Right cardiac atrium (tissue), 5 donors: ENCODE data around the gene ERCC1. TPM values are rescaled to one million over a fixed set of nuclear protein-coding genes. Genes with fewer than 3 reads are reported as not detected.

ENCODE experiments used
- ATAC-seq, 2 donors: fragments of 200-7000 bp; cut with Tn5 transposase; one replicate each; pipeline versions ENCODE4 v1.8.0 to v1.9.1; 2020; ENCODE audit warnings: moderate library complexity in 2 of 2, mild to moderate bottlenecking in 1 of 2
- DNase-seq, 3 donors: peaks; one replicate each; pipeline ENCODE4 v3.0.0-alpha.2; 2020
- H3K27ac ChIP-seq: one replicate; pipeline ENCODE4 v1.5.1; 2013; ENCODE audit warnings: mild to moderate bottlenecking, low read length, control low read depth, moderate library complexity
- H3K27me3 ChIP-seq: one replicate; pipeline ENCODE4 v1.6.1; 2013; ENCODE audit not compliant: control insufficient read depth, insufficient read depth
- H3K4me1 ChIP-seq: one replicate; pipeline ENCODE4 v1.6.1; 2013; ENCODE audit warnings: low read length; ENCODE audit not compliant: control insufficient read depth, insufficient read depth
- H3K4me3 ChIP-seq: one replicate; pipeline ENCODE4 v1.5.1; 2013; ENCODE audit warnings: low read length, control low read depth
- H3K9me3 ChIP-seq: one replicate; pipeline ENCODE4 v1.6.1; 2013; ENCODE audit warnings: low read length; ENCODE audit not compliant: control insufficient read depth
- WGBS: extraction: QIAGEN DNeasy Blood & Tissue Kit; methylation state at CpG from one replicate; pipeline ENCODE4 v1.1.7; 2013; 5-methylcytosine and 5-hydroxymethylcytosine counted together
- intact Hi-C, 4 donors: fragments of 100-400 bp; cut with DNase I; formaldehyde crosslinking; loops; one replicate each; pipeline versions ENCODE4 v1.11.0 to v1.14.0; 2022 to 2023
- polyA plus RNA-seq: library from polyadenylated mRNA; stranded (reverse); fragments of 200-250 nt; gene quantifications from one replicate; pipeline ENCODE4 v1.2.3, GENCODE V29; 2013
- total RNA-seq, 4 donors: library from RNA; stranded (reverse); fragmentation: NEBNext Ultra II Directional; extraction: Animal tissue kit (Norgen Biotek cat#: 25700); gene quantifications; one replicate each; pipeline ENCODE4 v1.2.1, GENCODE V29; 2021
- donor health status: healthy with polysubstance abuse.
- donor health status: DM: no; HTN: yes; CAD: no.
- donor health status: DM: no; HTN: no; CAD: no.
- donor health status: DM: no; HTN: yes; CAD: no; lungs with severe emphysema.
- donor health status: DM: yes; HTN: yes; CAD: no.

Gene ERCC1
- total and polyA plus RNA-seq, 5 donors, result 133 to 143 (median 139) TPM

DNA sequence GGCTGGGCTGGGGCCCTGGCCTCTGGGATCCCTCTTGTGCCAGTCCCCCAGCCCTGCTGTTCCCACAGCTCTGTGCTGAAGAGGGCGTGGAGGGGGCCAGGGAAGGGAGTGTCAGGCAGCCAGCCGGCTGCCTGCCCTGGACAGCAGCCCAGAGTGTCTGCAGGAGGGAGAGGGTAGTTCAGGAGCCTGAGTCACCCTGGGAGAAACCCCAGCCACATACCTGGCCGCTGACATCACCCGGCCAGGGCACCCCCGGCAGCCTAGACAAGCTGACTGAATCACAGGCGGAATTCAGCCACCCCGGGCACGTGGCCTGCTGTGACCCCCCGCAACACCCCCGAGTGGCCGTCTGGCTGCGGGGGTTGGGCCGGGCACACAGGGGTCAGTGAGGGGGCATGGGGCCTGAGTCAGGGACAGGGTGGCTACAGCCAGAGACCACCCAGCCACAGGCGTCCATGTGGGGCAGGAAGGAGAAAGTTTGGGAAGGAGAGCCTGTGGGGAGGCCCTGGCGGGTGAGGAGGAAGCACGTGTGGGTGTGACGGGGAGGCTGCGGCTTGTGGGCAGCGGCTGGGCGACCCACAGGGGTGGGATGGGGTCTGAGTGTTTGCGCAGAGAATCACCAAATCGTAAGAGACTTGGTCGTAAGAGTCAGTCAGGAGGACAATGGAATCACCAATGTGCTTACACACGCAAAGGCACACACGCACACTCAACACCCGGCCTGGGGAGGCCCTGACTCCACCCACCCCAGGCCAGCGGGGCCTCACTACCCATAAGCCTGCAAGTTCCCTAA lies 32.2 kb upstream of the ERCC1 start:
- WGBS, result 12% methylated on average over 27 of the region's 27 CpGs
- H3K4me3 ChIP-seq, result no peak overlapping the region
- H3K27ac ChIP-seq, result peak overlapping the region; percentile 65

DNA sequence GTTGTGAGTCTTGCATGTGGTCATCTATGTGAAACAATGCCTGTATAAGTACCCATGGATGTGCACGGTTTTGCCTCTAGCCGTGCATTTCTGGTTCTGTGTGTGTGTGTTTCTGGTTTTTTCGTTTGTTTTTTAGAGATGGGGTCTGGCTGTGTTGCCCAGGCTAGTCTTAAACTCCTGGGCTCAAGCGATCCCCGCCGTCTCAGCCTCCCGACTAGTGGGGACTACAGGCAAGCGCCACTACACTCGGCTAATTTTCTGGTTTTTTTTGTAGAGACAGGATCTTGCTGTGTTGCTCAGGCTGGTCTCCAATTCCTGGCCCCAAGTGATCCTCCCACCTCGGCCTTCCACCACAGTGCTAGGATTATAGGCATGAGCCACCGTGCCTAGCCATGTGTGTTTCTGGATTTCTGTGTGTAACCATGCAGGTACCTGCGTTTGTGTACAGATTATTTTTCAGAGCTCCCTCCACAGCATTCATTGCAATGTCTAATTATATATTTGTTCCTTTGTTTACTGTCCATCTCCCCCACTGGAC lies 28.2 kb upstream of the ERCC1 start:
- intact Hi-C loops, result loop anchor here in 1 of 4 donors (2.0 kb wide), 1 partner anchor 15 kb away; the partner anchor contains the start of gene FOSB
- Histone ChIP-seq H3K27me3 (no peaks in the 10 kb centered on the region), H3K27ac (peak overlapping the region; percentile 38), H3K4me1 (no peaks in the 10 kb centered on the region), H3K4me3 (no peak overlapping the region), H3K9me3 (no peaks in the 10 kb centered on the region)
- 78% methylated on average over 12 of the region's 12 CpGs for WGBS
- ATAC-seq (no peak), DNase-seq (peak in 2 of 3 donors; percentile 19 to 37)

More for the DNA sequence above, 32.2 kb upstream of the ERCC1 start:
- DNase-seq (peak; percentile 93 to 94 (median 93)), ATAC-seq (peak; percentile 90 to 93)
- H3K27me3 ChIP-seq, result no peaks in the 10 kb centered on the region
- H3K4me1 ChIP-seq, result no peaks in the 10 kb centered on the region
- intact Hi-C loops, result no loop called here
- no peaks in the 10 kb centered on the region for H3K9me3 ChIP-seq

DNA sequence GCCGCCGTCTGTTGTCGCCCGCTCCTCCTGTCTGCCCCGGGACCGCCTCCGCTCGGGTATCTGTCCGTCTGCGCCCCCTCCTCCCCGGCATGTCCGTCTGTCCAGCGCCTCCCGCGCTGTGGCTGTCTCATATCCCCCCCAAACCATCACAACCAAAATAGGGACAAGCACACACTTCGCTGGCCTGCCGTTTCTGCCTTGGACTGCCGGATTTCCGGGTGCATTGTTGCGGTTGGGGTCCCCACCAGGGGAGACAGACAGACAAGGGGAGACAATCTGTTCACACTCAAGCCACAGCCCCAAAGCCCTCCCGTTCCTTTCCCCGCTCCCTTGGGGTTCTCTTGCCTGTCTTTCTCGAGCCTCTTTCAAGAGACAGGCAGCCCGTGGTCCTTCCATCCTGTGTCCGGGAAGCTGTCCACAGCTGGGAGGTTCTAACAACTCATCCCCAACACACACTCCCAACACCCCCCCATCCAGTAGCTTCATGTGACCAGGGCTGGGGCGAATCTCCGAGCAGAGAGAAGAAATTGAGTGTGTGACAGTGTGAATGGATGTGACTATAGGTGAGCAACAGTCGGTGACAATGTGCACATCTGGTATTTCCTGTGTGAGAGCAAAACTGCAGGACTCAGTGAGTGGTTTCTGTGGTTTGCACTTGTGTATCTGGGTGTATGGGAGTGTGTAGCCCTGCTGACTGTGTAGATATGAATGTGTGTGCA lies 27.6 kb upstream of the ERCC1 start:
- WGBS, result 3% methylated on average over 28 of the region's 28 CpGs
- intact Hi-C loops, result loop anchor here in 1 of 4 donors (2.0 kb wide), 1 partner anchor 16 kb away; the partner anchor contains the start of gene FOSB
- Histone ChIP-seq H3K4me1 (no peaks in the 10 kb centered on the region), H3K27me3 (no peaks in the 10 kb centered on the region), H3K9me3 (no peaks in the 10 kb centered on the region), H3K4me3 (peak overlapping the region; percentile 67), H3K27ac (peak overlapping the region; percentile 38)
- ATAC-seq, result peak; percentile 7 to 19
- peak in 1 of 3 donors; percentile 70 for DNase-seq

DNA sequence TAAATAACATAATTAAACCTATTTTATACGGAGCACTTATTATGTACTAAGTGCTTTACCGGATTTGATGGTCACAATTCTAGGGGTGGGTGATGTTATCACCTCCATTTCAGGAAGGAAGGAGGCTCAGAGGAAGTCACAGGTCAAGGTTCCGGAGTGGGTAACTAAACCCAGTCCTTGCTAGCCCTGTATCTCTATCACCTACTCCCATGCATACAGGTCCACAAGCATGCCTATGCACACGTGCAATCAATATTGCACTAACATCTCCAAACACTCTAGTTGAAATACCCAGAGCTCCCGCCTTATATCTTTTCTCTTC lies 26.3 kb upstream of the ERCC1 start:
- no peaks in the 10 kb centered on the region for H3K9me3 ChIP-seq
- 34% methylated on average over 5 of the region's 5 CpGs for WGBS
- intact Hi-C loops, result loop anchor here in 1 of 4 donors (2.0 kb wide), 1 partner anchor 17 kb away; the partner anchor contains the start of gene FOSB
- H3K27ac ChIP-seq, result peak overlapping the region; percentile 25
- peak overlapping the region; percentile 67 for H3K4me3 ChIP-seq
- no peak for DNase-seq
- H3K27me3 ChIP-seq, result no peaks in the 10 kb centered on the region
- ATAC-seq, result peak; percentile 2 to 5
- H3K4me1 ChIP-seq, result no peaks in the 10 kb centered on the region

DNA sequence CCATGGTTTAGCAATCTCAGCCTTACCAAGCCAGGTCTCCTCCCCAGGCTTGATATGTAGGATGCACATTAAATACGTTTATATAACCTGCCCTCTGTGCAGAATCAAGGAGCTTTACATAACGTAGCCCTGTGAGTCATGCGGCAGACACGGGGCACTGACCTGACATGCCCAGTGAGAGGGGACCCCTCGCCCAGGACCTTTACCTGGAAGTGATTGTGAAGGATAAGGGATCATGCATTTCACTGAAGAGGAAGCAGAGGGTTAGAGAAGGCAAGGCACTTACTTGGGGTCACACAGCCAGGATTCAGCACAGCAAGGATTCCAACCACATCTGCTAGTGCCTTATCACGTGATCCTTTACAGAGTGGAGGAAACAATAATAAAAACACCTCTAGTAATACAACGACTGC lies 25.2 kb upstream of the ERCC1 start:
- peaks cover 2% of the 10 kb centered on the region for H3K4me1 ChIP-seq
- peak in 2 of 3 donors; percentile 23 to 37 for DNase-seq

DNA sequence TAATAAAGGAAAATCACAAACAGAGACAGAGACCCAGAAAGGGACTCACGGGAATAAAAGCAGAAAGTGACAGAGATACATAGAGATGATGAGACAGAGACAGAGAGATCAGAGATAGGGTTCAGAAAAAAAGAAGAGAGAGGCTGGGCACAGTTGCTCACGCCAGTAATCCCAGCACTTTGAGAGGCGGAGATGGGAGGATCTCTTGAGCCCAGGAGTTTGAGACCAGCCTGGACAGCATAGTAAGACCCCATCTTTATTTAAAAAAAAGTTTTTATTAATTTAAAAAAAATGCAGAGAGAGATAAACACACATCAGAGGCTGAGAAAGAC lies 24.7 kb upstream of the ERCC1 start:
- peaks cover 2% of the 10 kb centered on the region for H3K4me1 ChIP-seq
- no peaks in the 10 kb centered on the region for H3K9me3 ChIP-seq
- no peak overlapping the region for H3K4me3 ChIP-seq
- 95% methylated on average over 3 of the region's 3 CpGs for WGBS
- H3K27me3 ChIP-seq, result no peaks in the 10 kb centered on the region
- no peak overlapping the region for H3K27ac ChIP-seq
- no peak for ATAC-seq
- intact Hi-C loops, result no loop called here
- no peak for DNase-seq

More for the DNA sequence above, 25.2 kb upstream of the ERCC1 start:
- intact Hi-C loops, result no loop called here
- Histone ChIP-seq H3K27ac (no peak overlapping the region), H3K27me3 (no peaks in the 10 kb centered on the region), H3K9me3 (no peaks in the 10 kb centered on the region), H3K4me3 (no peak overlapping the region)
- WGBS, result 73% methylated on average over 7 of the region's 7 CpGs
- ATAC-seq, result no peak

DNA sequence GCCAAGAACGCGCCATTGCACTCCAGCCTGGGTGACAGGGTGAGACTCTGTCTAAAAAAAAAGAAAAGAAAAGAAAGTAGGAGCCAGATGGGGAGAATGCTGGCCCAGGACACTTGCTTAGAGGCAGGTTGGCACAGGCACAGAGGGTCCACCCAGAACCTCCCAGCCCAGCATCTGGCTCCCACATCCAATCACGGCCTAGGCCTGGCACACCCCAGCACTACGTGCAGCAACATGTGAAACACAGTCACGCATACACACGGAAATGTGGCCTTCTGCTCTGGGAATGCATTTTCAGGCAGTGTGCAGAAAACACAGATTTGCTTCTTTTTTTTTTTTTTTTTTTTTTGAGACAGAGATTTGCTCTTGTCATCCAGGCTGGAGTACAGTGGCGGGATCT lies 23.2 kb upstream of the ERCC1 start:
- WGBS, result 71% methylated on average over 7 of the region's 7 CpGs
- Histone ChIP-seq H3K4me3 (no peak overlapping the region), H3K4me1 (peaks cover 7% of the 10 kb centered on the region), H3K9me3 (no peaks in the 10 kb centered on the region), H3K27ac (no peak overlapping the region), H3K27me3 (no peaks in the 10 kb centered on the region)
- DNase-seq, result peak in 2 of 3 donors; percentile 68 to 69
- intact Hi-C loops, result no loop called here
- ATAC-seq, result no peak

DNA sequence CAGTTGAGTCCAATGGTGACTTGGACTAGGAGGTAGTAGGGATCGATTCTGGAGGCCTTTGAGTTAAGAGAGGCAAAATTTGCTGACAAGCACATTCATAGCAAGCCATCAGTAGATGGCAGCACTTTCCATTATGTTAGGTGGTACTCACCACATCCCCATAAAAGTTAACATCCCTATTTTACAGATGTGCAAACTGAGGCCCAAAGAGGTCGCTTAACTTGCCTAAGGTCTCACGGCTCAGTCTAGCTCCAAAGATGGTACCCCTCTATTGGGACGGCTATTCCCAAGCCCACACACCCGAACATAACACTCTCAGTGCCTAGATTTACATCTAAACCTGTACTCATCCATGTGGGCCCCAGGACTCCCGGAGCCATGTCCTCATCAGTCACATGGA lies 22.6 kb upstream of the ERCC1 start:
- peaks cover 7% of the 10 kb centered on the region for H3K4me1 ChIP-seq
- H3K9me3 ChIP-seq, result no peaks in the 10 kb centered on the region
- H3K4me3 ChIP-seq, result no peak overlapping the region
- intact Hi-C loops, result no loop called here
- no peaks in the 10 kb centered on the region for H3K27me3 ChIP-seq
- whole genome bisulfite sequencing, result 87% methylated on average over 6 of the region's 6 CpGs
- no peak overlapping the region for H3K27ac ChIP-seq
- DNase-seq (peak in 1 of 3 donors; percentile 11), ATAC-seq (no peak)

DNA sequence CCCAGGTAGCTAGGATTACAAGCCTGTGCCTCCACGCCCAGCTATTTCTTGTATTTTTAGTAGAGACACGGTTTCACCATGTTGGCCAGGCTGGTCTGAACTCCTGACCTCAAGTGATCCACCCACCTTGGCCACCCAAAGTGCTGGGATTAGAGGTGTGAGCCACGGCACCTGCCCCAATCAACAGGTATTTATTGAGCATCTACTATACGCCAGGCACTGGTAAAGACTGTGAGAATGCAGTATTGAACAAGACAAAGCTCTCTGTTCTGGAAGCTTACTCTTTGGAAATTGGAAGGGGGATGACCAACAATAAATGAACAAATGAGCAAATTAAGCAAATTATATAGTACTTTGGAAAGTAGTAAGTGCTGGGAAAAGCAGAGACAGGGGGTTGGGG lies 21.4 kb upstream of the ERCC1 start:
- Histone ChIP-seq H3K9me3 (no peaks in the 10 kb centered on the region), H3K4me1 (peaks cover 7% of the 10 kb centered on the region), H3K27me3 (no peaks in the 10 kb centered on the region), H3K27ac (no peak overlapping the region), H3K4me3 (no peak overlapping the region)
- 96% methylated on average over 4 of the region's 4 CpGs for WGBS
- intact Hi-C loops, result no loop called here
- DNase-seq (peak in 1 of 3 donors; percentile 26), ATAC-seq (no peak)

DNA sequence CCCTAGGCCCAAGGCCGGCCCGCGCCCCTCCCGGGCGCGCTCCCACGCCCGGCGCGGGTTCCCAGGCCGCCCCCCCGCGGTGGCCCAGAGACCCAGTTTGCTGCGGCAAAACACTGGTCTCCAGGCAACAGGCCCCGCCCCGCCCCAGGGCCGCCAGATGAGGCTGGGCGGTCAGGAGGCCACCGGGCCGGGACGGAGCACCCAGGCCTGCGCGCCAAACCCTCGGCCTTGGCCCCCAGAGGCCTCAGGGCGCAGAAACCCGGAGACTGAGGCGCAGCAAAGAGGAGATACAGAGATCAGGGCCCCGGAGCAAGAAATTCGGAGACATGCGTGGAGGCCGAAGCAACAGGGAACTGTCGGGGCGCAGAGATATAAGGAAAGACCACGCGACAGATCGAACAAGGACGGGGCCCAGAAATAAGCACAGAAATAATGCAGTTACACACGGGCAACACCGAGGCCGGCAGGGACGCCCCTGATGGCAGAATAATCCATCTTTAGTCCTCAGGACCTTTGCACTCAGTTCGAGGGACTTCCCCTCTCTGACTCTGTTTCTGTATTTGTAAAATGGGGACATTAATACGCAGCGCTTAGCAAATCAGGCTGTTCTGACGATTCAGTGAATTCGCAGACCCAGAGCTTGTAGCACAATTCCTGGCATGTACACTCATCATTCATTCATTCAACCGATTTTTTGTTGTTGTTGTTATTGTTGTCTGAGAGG lies 20.8 kb upstream of the ERCC1 start:
- Histone ChIP-seq H3K9me3 (no peaks in the 10 kb centered on the region), H3K4me1 (peaks cover 7% of the 10 kb centered on the region), H3K27ac (peak overlapping the region; percentile 67), H3K4me3 (peak overlapping the region; percentile 55), H3K27me3 (no peaks in the 10 kb centered on the region)
- intact Hi-C loops, result no loop called here
- DNase-seq, result peak; percentile 97 to 99 (median 99)
- peak; percentile 81 to 85 for ATAC-seq
- 10% methylated on average over 47 of the region's 47 CpGs for WGBS
